ENCODE measurements around the gene TMEM61.
A peak's percentile ranks its signal among the peaks of the same experiment; 100 is the strongest.

The TMEM61 gene

GRCh38 chr1:54986025-54986424, 5.6 kb downstream of the TMEM61 start:
- DNase-seq = no peak

GRCh38 chr1:54986533-54986932, 6.1 kb downstream of the TMEM61 start:
- DNase-seq = no peak

GRCh38 chr1:54987427-54987826, 7.0 kb downstream of the TMEM61 start:
- DNase-seq = no peak

GRCh38 chr1:54987919-54988705, 7.7 kb downstream of the TMEM61 start:
- DNase-seq = peak; percentile 10

- DNase-seq = no peak
These were observed 8.5 kb downstream of the TMEM61 start for GRCh38 chr1:54988975-54989374.

GRCh38 chr1:54989473-54989872, 9.0 kb downstream of the TMEM61 start:
- peak; percentile 58 for DNase-seq

- no peak for DNase-seq
These were observed 9.8 kb downstream of the TMEM61 start for GRCh38 chr1:54989968-54990810.

GRCh38 chr1:54990916-54991315, 10.5 kb downstream of the TMEM61 start:
- DNase-seq = no peak

- no peak for DNase-seq
These were observed 11.5 kb downstream of the TMEM61 start for GRCh38 chr1:54991939-54992338.

GRCh38 chr1:54993140-54993539, 12.7 kb downstream of the TMEM61 start:
- no peak for DNase-seq

- DNase-seq = no peak
These were observed 14.0 kb downstream of the TMEM61 start for GRCh38 chr1:54994355-54994990.

- DNase-seq = peak; percentile 21
These were observed 14.8 kb downstream of the TMEM61 start for GRCh38 chr1:54995013-54995760.

- DNase-seq = no peak
These were observed 15.4 kb downstream of the TMEM61 start for GRCh38 chr1:54995835-54996234.

GRCh38 chr1:54996359-54996868, 16.0 kb downstream of the TMEM61 start:
- DNase-seq = peak; percentile 70

- DNase-seq = no peak
These were observed 16.7 kb downstream of the TMEM61 start for GRCh38 chr1:54996869-54997710.

- DNase-seq = no peak
These were observed 17.2 kb downstream of the TMEM61 start for GRCh38 chr1:54997711-54997986.

GRCh38 chr1:54998100-54998499, 17.7 kb downstream of the TMEM61 start:
- no peak for DNase-seq

GRCh38 chr1:54998677-54999076, 18.2 kb downstream of the TMEM61 start, which contains the start of gene BSND:
BSND (plus strand) TSS chr1:54998933; CDS start chr1:54999187, 254 bp downstream.
- DNase-seq = no peak

GRCh38 chr1:55000110-55001085, 20.0 kb downstream of the TMEM61 start:
- DNase-seq = no peak

- DNase-seq = no peak
These were observed 20.9 kb downstream of the TMEM61 start for GRCh38 chr1:55001311-55001710.

GRCh38 chr1:55002686-55003085, 22.3 kb downstream of the TMEM61 start:
- no peak for DNase-seq
